ENCODE measurements around the gene ARIH1.
"Not testable (repeated sequence)": the region's sequence is repeated elsewhere in the genome, so short reads cannot be mapped to it uniquely, and the experiment has no call there.

ARIH1 gene

GRCh38 chr15:72599855-72600464 is 125.8 kb downstream of the ARIH1 start:
- DNase-seq (ENCODE audit: low read depth in 2 of 2), result peak; percentile 6 to 7

GRCh38 chr15:72604794-72605193 is 130.7 kb downstream of the ARIH1 start:
- DNase-seq (ENCODE audit: low read depth in 2 of 2), result no peak

GRCh38 chr15:72608084-72608483 is 134.0 kb downstream of the ARIH1 start:
- DNase-seq (ENCODE audit: low read depth in 2 of 2), result not testable (repeated sequence)

GRCh38 chr15:72609862-72610261 is 135.7 kb downstream of the ARIH1 start:
- no peak for DNase-seq (ENCODE audit: low read depth in 2 of 2)

- DNase-seq (ENCODE audit: low read depth in 2 of 2), result not testable (repeated sequence)
These were observed 138.2 kb downstream of the ARIH1 start for GRCh38 chr15:72612324-72612723.

GRCh38 chr15:72614810-72615532 is 140.8 kb downstream of the ARIH1 start:
- no peak for DNase-seq (ENCODE audit: low read depth in 2 of 2)

GRCh38 chr15:72615533-72616233 is 141.6 kb downstream of the ARIH1 start:
- not testable (repeated sequence) for DNase-seq (ENCODE audit: low read depth in 2 of 2)

GRCh38 chr15:72616491-72617210 is 142.5 kb downstream of the ARIH1 start:
- DNase-seq (ENCODE audit: low read depth in 2 of 2), result no peak

GRCh38 chr15:72623854-72624253 is 149.7 kb downstream of the ARIH1 start:
- not testable (repeated sequence) for DNase-seq (ENCODE audit: low read depth in 2 of 2)

GRCh38 chr15:72626153-72626552 is 152.0 kb downstream of the ARIH1 start:
- DNase-seq (ENCODE audit: low read depth in 2 of 2), result not testable (repeated sequence)

- DNase-seq (ENCODE audit: low read depth in 2 of 2), result not testable (repeated sequence)
These were observed 154.3 kb downstream of the ARIH1 start for GRCh38 chr15:72628249-72629067.

GRCh38 chr15:72629068-72629570 is 155.0 kb downstream of the ARIH1 start:
- DNase-seq (ENCODE audit: low read depth in 2 of 2), result not testable (repeated sequence)

- peak; percentile 45 to 50 for DNase-seq (ENCODE audit: low read depth in 2 of 2)
These were observed 162.6 kb downstream of the ARIH1 start for GRCh38 chr15:72636519-72637282.

- not testable (repeated sequence) for DNase-seq (ENCODE audit: low read depth in 2 of 2)
These were observed 165.8 kb downstream of the ARIH1 start for GRCh38 chr15:72639759-72640483.

- not testable (repeated sequence) for DNase-seq (ENCODE audit: low read depth in 2 of 2)
These were observed 168.1 kb downstream of the ARIH1 start for GRCh38 chr15:72642271-72642670.

- DNase-seq (ENCODE audit: low read depth in 2 of 2), result not testable (repeated sequence)
These were observed 174.6 kb downstream of the ARIH1 start for GRCh38 chr15:72648631-72649253.

All from fibroblast of skin of left biceps (primary cell).